ENCODE data around the gene MAN1B1.

- TF ChIP-seq ISL1 (CRISPR knock-in tag; IDR thresholded peaks at IDR 0.05) (no peak), PATZ1 (CRISPR knock-in tag; IDR thresholded peaks at IDR 0.05; ENCODE audit: borderline replicate concordance) (no peak), ZNF70 (CRISPR knock-in tag; IDR thresholded peaks at IDR 0.05) (no peak), RARB (CRISPR knock-in tag; IDR thresholded peaks at IDR 0.05) (no peak), OSR1 (CRISPR knock-in tag; IDR thresholded peaks at IDR 0.05) (no peak), POU6F1 (CRISPR knock-in tag; IDR thresholded peaks at IDR 0.05; ENCODE audit: borderline replicate concordance, low read depth) (no peak), ZNF565 (CRISPR knock-in tag; conservative IDR thresholded peaks at IDR 0.05; ENCODE audit: low read depth) (no peak), PPARA (CRISPR knock-in tag; IDR thresholded peaks at IDR 0.05; ENCODE audit: borderline replicate concordance) (no peak), GLIS3 (CRISPR knock-in tag; IDR thresholded peaks at IDR 0.05) (no peak)
These were observed 41.5 kb downstream of the MAN1B1 start for GRCh38 chr9:137128158-137128861.
